Measurements from ENCODE around the gene PNPLA3.
A peak's percentile ranks its signal among the peaks of the same experiment; 100 is the strongest.
"Not testable (repeated sequence)": the region's sequence is repeated elsewhere in the genome, so short reads cannot be mapped to it uniquely, and the experiment has no call there.

The PNPLA3 gene

DNA sequence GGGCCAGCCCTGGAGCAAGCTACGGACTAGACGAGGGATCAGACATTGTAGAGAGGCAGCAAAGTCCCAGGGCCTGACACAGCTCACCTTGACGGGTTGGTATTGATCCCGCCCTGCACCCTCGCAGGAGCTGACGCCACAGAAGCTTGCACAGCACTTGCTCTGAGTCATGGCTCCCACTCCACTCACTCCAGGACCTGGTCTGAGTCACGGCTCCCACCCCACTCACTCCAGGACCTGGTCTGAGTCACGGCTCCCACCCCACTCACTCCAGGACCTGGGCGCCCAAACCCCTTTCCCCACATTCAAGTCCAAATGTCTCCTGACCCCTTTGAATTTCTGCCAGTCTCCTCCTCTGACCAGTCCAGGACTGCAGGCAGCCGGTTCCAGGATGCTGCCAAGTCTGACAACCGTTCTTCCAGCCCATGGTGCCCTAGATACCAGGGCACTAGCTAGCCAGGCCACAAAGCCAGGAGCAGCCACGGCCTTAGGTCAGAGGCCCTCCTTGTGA is 25.8 kb upstream of the PNPLA3 start:
- Histone ChIP-seq H3K4me3 (no peak overlapping the region), H3K27ac (no peak overlapping the region), H3K9me3 (no peaks in the 10 kb centered on the region), H3K4me1 (no peaks in the 10 kb centered on the region), H3K36me3 (no peaks in the 10 kb centered on the region), H3K27me3 (peaks cover 0 to 26% of the 10 kb centered on the region in 2 donors)
- TF ChIP-seq, protein P1, sequence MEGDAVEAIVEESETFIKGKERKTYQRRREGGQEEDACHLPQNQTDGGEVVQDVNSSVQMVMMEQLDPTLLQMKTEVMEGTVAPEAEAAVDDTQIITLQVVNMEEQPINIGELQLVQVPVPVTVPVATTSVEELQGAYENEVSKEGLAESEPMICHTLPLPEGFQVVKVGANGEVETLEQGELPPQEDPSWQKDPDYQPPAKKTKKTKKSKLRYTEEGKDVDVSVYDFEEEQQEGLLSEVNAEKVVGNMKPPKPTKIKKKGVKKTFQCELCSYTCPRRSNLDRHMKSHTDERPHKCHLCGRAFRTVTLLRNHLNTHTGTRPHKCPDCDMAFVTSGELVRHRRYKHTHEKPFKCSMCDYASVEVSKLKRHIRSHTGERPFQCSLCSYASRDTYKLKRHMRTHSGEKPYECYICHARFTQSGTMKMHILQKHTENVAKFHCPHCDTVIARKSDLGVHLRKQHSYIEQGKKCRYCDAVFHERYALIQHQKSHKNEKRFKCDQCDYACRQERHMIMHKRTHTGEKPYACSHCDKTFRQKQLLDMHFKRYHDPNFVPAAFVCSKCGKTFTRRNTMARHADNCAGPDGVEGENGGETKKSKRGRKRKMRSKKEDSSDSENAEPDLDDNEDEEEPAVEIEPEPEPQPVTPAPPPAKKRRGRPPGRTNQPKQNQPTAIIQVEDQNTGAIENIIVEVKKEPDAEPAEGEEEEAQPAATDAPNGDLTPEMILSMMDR (IDR thresholded peaks at IDR 0.05), result no peak
- intact Hi-C loops (cut with DNase I; ENCODE audit: low total_unique reads), result no loop called here
- no peak for DNase-seq

GRCh38 chr22:43900206-43900605 is 23.4 kb upstream of the PNPLA3 start:
- intact Hi-C loops (cut with DNase I; ENCODE audit: low total_unique reads), result no loop called here

DNA sequence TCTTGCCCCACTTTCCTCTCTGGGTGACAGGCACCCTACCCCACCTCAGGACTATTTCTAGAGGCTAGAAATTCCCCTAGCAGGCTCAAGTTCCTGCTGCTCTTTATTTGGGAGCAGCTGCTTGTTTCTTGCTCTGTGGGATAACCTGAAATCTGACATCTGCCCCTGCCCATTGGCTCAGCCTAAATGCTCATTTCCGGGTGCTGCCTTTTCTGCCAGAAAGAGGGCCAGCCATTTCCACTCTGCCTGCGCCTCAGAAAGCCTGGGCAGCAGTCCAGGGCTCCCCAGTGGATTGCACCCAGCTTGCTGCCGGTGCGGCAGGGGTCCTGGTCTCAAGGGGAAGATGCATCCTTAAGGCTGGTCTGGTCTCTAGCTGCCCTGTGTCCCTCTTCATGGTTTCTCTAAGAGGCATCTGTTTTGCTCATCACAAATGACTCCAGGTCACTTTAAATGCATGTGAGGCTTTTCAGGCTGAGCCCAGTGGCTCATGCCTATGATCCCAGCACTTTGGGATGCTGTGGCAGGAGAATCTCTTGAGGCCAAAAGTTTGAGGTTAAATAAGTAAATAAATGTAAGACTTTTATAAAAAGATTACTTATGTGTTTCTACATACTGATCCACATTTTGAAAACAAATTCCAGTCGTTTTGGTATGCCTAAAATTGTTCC is 21.5 kb upstream of the PNPLA3 start:
- peaks cover 0 to 37% of the 10 kb centered on the region in 2 donors for H3K27me3 ChIP-seq

More at GRCh38 chr22:43900206-43900605, 23.4 kb upstream of the PNPLA3 start:
- no peak for DNase-seq
- Histone ChIP-seq H3K4me3 (no peak overlapping the region), H3K9me3 (no peaks in the 10 kb centered on the region), H3K4me1 (no peaks in the 10 kb centered on the region), H3K36me3 (no peaks in the 10 kb centered on the region), H3K27me3 (peaks cover 0 to 31% of the 10 kb centered on the region in 2 donors), H3K27ac (no peak overlapping the region)
- TF ChIP-seq, protein P1 (IDR thresholded peaks at IDR 0.05), result no peak

DNA sequence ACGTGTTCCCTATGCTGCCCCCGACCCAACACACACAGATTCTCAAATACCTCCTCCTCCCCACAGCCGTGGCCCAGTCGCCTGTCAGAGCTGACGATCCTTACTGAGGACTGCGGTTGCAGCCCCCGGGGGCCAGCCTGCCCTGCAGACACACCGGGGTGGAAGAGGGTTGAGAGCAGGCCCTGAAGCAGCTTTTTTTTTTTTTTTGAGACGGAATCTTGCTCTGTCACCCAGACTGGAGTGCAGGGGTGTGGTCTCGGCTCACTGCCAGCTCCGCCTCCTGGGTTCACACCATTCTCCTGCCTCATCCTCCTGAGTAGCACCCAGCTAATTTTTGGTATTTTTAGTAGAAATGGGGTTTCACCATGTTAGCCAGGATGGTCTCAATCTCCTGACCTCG is 20.6 kb upstream of the PNPLA3 start:
- peaks cover 0 to 45% of the 10 kb centered on the region in 2 donors for H3K27me3 ChIP-seq
- intact Hi-C loops (cut with DNase I; ENCODE audit: low total_unique reads); H3K4me1 ChIP-seq: not testable (repeated sequence)

More for the DNA sequence above, 21.5 kb upstream of the PNPLA3 start:
- H3K4me3 ChIP-seq, result no peak overlapping the region
- no peaks in the 10 kb centered on the region for H3K36me3 ChIP-seq
- TF ChIP-seq, protein P1 (IDR thresholded peaks at IDR 0.05), result no peak
- H3K27ac ChIP-seq, result no peak overlapping the region
- no peaks in the 10 kb centered on the region for H3K4me1 ChIP-seq
- H3K9me3 ChIP-seq, result no peaks in the 10 kb centered on the region
- no peak for DNase-seq
- intact Hi-C loops (cut with DNase I; ENCODE audit: low total_unique reads), result no loop called here

GRCh38 chr22:43904412-43904811 is 19.2 kb upstream of the PNPLA3 start:
- H3K4me3 ChIP-seq; H3K27ac ChIP-seq; H3K9me3 ChIP-seq; H3K4me1 ChIP-seq; intact Hi-C loops (cut with DNase I; ENCODE audit: low total_unique reads); H3K36me3 ChIP-seq: not testable (repeated sequence)
- peaks cover 0 to 53% of the 10 kb centered on the region in 2 donors for H3K27me3 ChIP-seq
- TF ChIP-seq, protein P1 (IDR thresholded peaks at IDR 0.05), result peak in 1 of 2 experiments; percentile 12
- DNase-seq, result peak in 1 of 2 donors; percentile 72

More for the DNA sequence above, 20.6 kb upstream of the PNPLA3 start:
- not testable (repeated sequence) for H3K27ac ChIP-seq, H3K36me3 ChIP-seq, DNase-seq, H3K4me3 ChIP-seq, H3K9me3 ChIP-seq

DNA sequence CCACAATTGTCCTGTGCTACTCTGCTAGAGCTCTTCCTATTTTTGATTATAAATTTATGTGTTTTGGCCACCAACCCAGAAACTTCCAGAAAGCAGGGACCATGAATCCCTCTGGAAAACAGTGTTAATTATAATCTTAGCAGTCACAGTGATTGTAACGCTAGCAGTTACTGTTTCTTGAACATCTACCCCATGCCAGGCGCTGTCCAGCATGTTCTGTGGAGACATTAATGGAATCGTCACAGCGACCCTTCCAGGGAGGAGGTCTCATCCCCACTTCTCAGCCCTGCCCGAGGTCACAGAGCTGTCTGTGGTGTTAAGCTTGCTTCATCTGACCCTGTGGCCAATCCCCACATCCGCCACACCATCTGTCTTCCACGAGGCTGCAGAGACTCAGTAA is 17.9 kb upstream of the PNPLA3 start:
- DNase-seq, result no peak
- no peak overlapping the region for H3K4me3 ChIP-seq
- H3K9me3 ChIP-seq, result no peaks in the 10 kb centered on the region
- intact Hi-C loops (cut with DNase I; ENCODE audit: low total_unique reads), result no loop called here
- no peaks in the 10 kb centered on the region for H3K4me1 ChIP-seq
- no peaks in the 10 kb centered on the region for H3K36me3 ChIP-seq
- H3K27ac ChIP-seq, result no peak overlapping the region
- peaks cover 0 to 55% of the 10 kb centered on the region in 2 donors for H3K27me3 ChIP-seq
- TF ChIP-seq, protein P1 (IDR thresholded peaks at IDR 0.05), result no peak
